ENCODE results near the gene RGS10.
"Not testable (repeated sequence)": the region's sequence is repeated elsewhere in the genome, so short reads cannot be mapped to it uniquely, and the experiment has no call there.

RGS10 gene

DNA sequence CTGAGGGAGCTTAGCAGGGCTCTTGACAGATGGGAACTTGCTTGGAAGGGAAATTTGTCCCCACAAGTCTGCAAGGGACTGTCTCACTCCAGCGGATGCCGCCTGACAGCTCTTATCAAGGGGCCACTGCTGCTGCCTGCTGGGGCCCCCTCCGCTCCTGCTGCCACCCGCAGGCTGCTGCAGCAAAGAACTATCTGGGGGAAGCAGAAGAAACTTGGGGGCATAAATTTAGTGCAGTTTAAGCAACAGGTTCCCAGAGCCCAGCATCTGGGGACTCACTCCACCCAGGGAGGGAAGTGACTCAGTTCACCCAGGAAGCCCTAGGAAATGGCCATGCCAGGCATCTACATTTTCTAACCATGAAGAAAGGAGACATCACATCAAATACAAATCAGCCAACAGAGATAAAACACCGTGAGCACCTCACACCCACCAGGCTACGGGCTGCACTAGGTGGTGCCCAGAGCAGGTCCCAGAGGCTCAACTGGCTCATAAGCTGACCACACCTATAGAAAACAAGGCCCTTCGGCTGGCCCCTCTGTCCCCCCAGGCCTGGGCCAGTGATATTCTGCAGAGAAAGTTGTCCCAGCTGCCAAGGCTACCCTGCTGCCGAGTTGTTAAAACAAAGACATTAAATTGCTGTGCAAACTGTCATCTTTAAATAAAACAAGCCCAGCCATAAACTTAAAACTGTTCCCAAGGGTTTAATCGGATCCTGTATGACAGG lies 3.7 kb downstream of the RGS10 start:
- no peak for DNase-seq

DNA sequence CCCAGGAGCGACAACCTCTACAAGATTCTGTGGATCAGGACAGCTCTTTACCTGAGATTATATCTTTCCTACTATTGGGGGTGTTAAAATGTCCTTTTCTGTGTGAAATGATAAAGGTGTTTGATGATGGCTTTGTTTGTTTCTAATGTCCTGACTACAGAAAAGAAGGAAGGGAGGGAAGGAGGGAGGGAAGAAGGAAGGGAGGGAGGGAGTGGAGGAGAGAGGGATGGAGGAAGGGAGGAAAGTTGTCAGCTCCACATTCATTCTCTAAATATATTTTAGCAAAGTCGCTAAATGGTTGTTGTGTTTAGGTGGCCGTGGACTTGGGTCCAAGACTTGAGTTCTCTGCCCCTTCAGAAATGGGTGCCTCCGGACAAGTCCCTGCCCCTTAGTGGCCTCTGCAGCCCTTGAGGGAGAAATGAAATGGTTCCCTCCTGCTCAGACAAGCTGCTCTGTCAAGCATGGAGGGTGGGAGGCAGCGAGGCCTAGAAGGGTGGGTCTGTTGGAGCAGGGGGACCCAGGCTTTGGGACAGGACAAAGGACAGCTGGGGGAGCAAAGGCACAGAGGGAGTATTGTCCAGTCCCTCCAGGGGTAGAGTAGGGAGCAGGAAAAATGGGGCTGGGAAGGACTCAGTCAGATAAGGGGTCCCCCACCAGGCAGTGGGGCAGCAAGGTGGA lies 4.4 kb downstream of the RGS10 start:
- no peak for DNase-seq

DNA sequence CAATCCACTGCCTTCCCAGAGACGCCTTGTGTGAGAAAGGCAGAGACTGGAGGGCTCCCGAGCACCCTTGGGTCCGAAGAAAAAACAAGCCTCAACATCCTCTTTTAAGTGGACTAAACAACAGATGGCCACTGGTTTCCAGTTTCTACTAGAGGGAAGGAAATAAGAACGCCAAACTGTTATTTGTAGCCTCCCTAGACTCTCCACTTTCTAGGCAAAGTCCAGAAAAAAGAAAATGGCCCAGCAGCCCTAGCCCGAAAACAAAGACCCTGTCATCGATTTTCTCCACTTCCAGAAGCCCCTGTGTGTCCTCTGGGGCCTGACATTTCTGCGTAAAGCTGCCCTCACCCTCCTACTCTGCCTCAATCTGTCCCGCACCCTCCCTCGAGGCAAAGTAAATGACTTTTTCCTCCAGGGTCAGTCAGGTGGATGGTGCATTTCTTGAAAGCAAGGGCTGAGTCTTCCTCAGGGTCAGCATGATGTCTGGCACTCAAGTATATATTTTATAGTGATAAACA lies 6.0 kb downstream of the RGS10 start:
- DNase-seq = no peak

DNA sequence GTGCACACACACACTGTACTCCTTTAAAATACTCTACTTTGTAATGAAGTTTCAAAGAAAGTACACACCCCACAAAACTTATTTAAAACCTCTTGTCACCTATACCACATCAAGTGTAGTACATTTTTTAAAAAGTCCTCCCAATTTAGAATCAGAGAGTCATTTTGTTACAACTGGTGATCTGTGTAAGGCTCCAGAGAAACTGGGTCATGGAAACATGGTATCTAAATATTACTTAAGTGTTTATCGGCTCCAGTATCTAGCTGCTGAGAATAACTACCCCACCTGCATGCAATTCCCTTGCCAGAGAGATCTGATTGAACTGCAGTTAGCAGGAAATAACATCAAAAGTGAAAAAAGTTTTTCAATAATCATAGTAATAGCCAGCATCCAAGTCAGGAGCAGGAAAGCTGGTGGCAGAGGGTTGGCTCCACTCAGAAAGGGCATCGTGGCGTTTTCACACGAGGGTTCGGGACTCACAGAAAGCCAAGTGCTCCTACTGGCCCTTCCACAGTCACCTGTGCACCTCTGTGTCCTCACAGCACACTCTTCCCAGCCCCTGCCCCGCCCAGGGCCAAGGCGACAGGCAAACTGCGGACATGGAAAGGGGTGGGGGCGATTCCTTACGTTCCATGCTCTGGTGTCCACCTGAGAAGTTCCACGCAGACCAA lies 6.5 kb downstream of the RGS10 start:
- DNase-seq = no peak

DNA sequence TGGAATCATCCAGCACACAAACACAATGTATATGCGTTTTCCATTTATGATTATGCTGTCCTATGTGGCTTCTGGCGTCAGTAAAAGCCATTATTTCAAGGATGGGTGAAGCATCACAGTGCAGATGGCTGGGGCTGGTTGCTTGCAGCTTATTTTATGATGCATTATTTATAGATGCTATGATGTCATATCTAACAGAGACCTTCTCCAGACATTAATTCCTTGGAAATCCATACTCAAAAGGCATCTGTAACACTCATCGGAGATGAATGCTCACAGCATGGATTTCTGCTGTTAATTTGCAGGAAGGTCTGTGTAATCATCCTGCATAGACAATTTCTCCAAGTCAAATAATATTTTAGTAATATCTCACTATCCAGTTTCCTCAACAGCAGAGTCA lies 7.2 kb downstream of the RGS10 start:
- DNase-seq = no peak

DNA sequence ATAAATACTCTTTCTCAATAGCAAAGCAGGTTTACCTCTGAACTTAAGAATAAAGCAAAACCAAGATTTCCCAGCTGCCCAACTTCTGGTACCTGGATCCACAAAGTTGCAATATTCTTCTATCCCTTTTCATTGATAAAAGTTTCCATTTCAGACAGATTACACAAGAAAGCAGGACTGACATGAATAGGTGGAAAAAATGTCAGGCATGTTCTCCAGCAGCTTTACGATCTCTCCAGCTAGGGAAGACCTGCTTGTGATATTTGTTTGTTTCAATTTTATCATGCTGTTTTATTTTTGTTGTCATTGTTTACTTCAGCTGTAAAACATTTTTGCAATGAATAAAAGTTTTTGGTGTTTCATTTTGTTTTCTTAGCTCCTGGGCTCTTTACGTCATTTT lies 9.0 kb downstream of the RGS10 start:
- no peak for DNase-seq

DNA sequence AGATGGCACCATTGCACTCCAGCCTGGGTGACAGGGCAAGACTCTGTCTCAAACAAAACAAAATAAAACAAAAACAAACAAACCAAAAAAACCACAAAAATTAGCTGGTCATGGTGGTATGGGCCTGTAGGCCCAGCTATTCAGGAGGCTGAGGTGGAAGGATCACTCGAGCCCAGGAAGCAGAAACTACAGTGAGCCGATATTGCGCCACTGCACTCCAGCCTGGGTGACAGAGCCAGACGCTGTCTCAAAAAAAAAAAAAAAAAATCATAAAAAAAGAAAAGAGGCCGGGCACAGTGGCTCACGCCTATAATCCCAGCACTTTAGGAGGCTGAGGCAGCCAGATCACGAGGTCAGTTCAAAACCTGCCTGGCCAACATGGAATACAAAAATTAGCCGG lies 9.7 kb downstream of the RGS10 start:
- DNase-seq = not testable (repeated sequence)

DNA sequence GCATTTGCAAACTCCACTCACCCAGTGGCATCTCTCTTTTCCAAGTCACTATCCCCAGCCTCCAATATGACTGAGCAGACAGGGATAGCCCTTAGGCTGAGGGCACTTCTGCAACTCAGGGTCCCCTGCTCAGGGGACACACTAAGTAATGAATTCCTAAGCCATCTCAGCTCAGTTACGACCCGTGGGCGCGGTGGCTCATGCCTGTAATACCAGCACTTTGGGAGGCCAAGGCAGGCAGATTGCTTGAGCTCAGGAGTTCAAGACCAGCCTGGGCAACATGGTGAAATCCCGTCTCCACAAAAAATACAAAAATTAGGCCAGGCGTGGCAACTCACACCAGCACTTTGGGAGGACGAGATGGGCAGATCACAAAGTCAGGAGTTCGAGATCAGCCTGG lies 10.3 kb downstream of the RGS10 start:
- not testable (repeated sequence) for DNase-seq

DNA sequence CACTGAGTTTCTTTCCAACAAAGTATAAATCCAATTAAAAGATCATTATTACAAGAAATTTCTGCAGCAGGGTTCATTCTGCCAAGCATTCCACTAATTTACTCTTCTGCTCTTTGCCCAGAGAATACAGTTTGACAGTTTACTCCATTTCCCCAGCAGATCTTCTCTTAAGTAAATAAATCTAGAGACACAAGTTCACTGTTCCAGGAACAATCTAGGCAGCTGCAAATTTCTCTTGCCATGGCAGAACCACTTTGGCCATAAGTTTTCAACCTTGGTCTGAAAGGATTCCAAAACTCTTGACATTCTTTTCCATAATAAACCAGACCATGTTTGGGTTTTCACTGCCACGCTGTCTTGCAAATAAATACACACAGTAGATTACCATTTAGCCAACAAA lies 11.5 kb downstream of the RGS10 start:
- DNase-seq = no peak

DNA sequence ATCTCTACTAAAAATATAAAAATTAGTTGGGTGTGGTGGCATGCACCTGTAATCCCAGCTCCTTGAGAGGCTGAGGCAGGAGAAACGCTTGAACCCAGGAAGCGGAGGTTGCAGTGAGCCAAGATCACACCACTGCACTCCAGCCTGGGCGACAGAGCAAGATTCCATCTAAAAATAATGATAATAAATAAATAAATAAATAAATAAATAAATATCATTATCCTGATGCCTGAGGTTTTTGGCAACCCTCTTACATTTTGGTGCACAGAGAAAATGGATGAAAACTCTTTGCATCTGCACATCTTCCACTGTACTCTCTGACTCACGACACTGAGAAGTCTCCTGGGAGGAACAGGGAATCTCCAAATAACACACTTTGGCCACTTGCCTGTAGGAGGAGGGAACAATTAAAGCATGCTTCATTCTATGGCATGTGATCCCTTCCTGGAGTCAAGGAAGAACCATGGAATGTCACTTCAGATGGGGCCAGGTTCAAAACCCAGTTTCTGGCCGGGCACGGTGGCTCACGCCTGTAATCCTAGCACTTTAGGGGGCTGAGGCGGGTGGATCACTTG lies 13.8 kb downstream of the RGS10 start:
- not testable (repeated sequence) for DNase-seq

DNA sequence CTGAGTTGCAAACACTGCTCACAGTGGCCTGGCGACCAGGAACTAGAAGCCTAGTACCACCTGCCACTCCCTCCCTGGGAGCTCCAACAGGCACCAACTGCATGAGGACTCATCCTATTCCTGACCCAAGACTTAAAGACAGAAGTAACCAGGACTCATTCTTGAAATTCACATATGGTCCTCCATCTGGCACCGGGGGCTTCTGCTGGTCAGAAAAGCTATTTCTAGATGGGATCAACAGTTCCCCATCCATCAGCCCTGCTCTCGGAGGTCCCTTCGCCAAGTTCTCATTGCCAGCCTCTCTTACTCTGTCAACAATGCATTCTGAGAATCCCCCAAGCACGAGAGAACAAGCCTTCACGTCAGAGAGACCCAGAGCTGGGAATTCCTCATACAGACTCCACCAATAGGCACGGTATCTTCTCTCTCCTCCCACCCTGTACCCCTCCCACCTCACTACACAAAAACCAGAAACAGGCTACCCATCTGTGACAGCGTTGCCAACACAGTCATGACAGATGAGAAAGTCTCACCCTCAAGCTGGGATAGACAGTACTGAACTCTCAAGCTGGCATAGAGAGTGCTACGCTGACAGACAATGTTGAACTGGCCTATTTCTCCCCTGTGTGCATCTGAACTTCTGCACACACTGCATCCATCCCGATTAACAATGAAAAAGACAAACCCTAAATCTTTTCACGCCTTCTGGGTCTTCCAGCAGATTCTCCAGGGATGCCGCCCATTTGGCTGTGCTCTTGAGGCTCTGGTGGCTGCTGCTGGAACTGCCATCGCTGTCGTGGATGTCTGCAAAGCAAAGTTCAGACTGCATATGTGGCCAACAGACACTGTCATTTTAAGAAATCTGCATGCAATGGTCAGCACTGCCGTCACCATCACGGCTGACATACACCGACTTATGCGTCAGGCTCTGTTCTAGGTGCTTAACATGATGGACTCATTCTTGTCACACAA lies 15.6 kb downstream of the RGS10 start:
- no peak for DNase-seq

DNA sequence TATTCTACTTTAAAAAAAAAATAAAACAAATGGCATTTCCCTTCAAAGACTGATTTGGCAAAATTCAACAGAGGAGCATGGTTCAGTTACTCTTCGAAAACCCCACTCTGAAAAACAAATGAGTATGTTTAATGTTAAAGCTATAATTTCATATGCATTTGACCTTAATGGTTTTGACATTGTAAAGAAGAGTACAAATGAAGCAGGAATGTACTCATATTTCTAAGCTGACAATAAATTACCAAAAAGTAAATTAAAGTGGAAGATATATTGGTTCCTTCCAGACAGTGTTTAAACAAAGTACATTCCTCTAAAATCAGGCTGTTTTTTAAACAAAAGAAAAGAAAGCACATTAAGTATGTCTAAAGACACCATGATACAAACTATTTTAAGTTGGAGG lies 16.4 kb downstream of the RGS10 start:
- no peak for DNase-seq

DNA sequence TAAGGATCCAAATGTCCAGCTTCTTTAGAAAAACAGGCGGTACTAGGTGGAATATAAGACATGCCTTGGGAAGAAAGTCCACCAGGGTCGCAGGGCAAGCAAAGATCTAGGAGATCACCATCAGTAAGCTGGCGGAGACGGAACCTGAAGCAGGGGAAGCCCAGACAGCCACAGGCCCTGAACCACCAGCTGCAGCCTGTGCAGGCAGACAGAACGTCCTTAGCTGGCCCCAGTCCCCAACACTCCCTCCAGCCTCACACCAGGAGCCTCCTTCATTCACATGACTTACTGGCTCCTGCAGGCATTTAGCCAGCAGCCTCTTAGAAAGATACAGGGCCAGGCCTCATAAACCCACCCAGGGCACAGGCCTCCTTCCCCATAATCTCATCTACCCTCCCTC lies 17.4 kb downstream of the RGS10 start:
- DNase-seq = no peak

DNA sequence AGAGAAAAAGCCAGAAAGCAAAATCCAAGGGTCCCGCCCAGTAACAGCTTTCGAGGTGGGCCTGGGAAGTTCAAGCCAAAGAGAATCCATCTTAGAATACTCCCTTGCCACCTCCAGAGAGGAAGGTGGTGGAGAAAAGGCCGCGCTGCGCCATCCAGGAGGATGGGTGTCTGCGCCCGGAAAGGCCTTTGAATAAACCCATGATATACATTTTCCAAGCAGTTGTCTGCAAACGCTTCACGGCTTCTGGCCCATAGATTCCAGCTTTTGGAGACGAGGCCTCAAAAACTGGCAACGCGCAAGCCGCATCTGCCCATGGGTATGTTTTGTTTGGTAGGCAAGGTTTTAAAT lies 17.8 kb downstream of the RGS10 start:
- DNase-seq = no peak

DNA sequence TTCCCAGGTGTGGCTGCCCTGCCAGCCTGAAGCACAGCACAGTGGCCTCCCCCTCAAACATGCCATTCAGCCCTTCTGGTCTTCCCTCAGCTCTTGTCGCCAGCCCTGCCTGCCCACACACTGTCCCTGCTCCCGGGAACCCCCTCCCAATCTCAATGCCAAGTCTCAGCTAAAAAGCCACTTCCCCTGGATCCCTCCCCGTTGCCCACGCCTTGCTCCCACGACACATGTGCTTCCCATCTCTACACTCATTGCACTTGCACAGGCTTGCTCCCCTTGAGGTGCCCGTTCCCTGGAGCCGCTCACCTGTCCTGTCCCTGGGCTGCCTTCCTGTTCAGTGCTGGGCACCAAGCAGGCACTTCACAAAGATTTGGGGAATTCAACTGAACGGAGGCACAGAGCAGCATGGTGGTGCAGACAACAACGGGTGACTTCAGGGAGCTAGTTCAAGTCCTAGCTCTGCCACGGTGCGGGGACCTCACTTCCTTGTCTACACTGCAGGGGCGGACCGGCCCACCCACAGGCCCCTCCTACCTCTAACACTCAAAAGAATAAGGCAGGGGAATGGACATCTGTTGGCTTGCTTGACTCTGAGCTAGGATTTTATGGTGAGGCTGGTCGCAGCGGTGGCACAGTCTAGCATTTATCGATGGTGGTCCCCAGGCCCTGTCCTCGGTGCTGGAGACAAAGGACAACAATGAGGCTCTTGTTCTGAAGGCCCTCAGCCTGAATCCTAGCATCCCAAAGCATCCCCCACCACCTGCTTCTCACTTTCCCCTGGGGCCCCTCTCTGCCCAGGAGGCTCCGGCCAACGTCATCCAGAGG lies 18.4 kb downstream of the RGS10 start:
- DNase-seq = no peak

DNA sequence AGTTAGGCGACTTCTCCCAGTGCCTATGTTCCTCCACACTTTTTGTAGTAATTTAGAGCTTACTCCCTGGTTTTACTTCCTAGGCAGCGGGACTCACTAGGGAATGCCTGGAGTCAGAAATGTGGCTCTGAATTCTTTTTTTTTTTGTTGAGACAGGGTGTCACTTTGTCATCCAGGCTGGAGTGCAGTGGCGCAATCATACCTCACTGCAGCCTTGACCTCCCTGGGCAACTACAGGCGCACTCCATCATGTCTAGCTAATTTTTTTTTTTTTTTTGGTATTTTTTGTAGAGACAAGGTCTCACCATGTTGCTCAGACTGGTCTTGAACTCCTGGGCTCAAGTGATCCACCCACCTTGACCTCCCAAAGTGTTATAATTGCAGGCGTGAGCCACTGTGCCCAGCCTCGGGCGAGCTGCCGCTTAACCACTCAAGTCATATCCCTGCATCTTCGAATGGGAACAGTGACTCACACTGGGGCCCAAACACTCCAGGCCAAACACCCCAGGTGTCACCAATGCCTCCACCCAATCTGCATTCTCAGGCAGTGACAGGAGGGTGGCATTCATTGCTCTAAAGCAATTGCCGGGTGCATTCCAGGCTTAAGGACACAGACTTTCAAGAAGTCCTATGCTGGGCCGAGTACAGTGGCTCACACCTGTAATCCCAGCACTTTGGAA lies 19.6 kb downstream of the RGS10 start:
- no peak for DNase-seq

DNA sequence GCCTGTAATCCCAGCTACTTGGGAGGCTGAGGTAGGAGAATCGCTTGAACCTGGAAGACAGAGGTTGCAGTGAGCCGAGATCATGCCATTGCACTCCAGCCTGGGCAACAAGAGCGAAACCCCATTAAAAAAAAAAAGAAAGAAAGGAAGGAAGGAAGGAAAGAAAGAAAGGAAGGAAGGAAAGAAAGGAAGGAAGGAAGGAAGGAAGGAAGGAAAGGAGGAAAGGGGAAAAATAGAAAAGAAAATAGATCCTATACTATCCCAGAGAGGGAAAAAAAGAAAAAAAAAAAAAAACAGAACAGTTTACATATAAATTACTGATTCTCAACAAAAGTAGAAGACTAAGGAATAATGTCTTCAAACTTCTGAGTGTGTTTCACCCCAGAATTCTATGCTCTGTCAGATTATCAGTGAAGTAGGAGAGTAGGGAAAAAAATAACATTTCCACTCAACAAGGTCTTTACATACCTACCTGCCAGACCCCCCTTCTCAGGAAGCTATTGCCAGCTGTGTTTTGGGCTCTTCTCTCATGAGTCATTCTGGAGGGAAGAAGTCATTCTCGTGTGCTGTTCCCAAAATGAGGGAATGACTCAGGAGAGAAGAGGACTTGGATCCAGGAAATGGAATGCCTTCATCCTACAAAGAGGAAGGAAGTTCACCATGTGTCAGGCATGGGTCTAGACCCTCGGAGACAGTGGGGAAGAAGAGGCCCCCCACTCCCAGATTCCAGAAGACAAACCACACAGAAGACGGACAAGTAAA lies 20.9 kb downstream of the RGS10 start:
- no peak for DNase-seq

DNA sequence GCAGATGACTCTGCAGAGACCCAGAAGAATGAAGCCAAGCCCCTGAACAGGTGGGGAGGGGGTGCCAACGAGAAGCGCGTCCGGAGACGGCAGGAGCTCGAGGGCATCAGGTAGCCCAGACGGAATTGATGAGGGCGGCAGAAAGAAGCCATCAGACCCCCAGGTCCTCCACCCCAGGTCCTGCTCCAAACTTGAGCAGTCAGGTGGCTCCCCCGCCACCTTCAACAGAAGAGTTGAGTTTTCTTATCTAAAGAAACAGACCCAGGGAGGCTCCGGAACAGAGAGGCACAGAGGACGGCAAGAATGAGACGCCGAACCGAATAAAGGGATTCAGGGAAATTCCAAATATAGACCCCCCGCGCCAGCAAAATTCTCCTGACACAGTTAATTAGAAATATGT lies 22.2 kb downstream of the RGS10 start:
- no peak for DNase-seq

DNA sequence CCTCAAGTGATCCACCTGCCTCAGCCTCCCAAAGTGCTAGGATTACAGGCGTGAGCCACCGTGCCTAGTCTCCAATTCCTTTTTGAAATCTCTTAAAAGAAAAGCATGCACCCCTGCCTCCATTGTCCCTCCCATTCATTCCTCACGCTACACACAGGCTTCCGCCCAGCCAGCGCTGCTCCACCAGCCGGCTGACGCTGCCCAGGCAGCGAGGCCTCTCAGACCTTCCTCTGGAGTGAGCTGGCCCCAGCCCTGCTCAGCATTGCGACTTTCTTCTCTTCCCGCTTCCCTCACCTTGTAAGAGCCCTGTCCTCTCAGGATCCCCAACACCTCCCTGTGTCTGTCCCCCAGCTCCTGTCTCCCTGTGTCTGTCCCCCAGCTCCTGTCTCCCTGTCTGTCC lies 23.6 kb downstream of the RGS10 start:
- no peak for DNase-seq

DNA sequence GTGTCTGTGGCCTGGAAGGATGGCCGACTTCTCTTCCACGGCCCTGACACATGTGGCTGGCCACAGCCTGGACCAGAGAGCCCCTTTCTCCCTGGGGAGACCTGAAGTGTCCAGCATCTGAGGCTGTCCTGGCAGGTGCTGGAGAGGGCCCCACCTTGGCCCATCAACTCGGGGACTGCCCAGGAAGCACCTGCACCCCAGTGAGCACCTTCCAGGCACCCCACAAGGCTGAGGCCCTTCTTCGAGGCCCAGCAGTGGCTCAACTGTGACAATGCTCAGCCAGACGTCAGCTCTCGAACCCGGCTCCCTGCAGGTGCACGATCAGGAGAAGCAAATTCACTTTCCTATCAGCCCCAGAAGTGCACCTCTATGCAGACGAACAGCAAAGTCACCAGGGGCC lies 24.3 kb downstream of the RGS10 start:
- no peak for DNase-seq

Measured in CD4-positive, alpha-beta T cell treated with Interleukin-15 for 1 hour (primary cell).